Suppressor macrophage (primary cell): Measurements from ENCODE around the gene NUCB2.

Source experiments
- DNase-seq, 4 experiments: peaks; one replicate each; pipeline ENCODE4 v3.0.0-alpha.2; 2020 to 2022

NUCB2 gene

GRCh38 chr11:17268902-17269301 is 7.6 kb upstream of the NUCB2 start:
- peak in 3 of 4 experiments; percentile 17 to 37 (median 32) for DNase-seq

- no peak for DNase-seq
Observed at GRCh38 chr11:17272801-17273200, 3.7 kb upstream of the NUCB2 start.

- DNase-seq = no peak
Observed at GRCh38 chr11:17273211-17273610, 3.3 kb upstream of the NUCB2 start.

GRCh38 chr11:17273668-17274282 is 2.8 kb upstream of the NUCB2 start:
- DNase-seq = peak in 3 of 4 experiments; percentile 30 to 45 (median 38)

DNA sequence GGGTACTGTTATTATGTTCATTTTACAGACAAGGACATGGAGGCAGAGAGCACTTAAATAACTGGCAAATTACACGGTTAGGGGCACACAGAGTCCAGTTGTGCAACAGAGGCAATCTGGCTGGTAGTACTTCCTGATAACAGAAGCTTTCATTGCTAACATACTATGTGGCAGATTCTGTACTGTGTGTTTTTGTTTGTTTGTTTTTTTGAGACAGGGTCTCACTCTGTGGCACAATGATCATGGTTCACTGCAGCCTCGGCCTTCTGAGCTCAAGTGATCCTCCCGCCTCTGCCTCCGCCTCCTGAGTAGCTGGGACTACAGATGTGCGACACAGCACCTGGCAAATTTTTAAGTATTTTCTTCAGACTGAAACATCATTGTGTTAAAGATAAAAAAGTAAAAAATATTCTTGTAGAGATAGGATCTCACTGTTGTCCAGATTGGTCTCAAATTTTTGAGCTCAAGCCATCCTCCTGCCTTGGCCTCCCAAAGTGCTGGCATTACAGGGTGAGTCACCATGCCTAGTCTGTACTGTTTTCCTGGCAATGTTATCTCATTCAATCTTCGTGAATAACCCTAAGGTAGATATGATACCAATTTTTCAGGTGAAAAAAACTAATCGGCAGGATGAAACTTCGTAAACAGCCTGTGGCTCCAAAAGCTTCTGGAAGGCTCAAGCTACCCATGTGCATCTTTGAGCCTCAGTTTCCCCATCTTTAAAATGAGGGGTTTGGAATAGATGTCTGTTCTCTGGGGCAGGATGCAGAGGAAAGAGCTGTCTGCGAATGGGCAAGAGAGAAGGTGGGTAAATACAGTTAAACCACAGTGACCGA is 921 bp upstream of the NUCB2 start:
- peak in 3 of 4 experiments; percentile 40 to 47 (median 41) for DNase-seq

DNA sequence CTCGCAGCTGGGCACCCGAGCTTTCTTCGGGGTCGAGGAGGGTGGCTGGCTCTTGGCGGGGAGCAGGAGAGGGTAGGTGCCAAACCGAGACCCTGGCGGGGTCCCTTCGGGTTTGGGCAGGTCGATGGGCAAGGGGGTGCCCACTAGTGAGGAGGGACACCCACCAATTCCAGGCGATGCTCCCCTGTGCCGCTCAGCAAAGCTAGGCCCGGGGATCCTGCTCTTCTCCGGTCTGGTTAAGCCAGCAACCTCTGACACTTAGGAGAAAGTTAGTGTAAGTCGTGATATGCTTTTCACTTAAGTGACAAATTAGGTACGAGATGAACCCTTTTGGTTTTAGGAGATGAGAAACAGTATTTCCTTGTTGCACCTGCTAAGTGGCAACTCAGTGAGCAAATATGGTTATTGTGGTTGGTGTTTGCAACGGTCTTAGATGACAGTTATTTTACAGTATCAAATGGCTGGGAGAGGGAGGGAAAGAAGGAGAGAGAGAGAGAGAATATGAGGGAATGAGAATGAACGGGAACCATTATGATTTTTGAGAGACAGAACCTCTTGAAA is 565 bp downstream of the NUCB2 start:
- peak; percentile 7 to 39 (median 29) for DNase-seq

- no peak for DNase-seq
Observed at GRCh38 chr11:17280494-17281127, 4.1 kb downstream of the NUCB2 start.

- no peak for DNase-seq
Observed at GRCh38 chr11:17286332-17286731, 9.8 kb downstream of the NUCB2 start.

DNA sequence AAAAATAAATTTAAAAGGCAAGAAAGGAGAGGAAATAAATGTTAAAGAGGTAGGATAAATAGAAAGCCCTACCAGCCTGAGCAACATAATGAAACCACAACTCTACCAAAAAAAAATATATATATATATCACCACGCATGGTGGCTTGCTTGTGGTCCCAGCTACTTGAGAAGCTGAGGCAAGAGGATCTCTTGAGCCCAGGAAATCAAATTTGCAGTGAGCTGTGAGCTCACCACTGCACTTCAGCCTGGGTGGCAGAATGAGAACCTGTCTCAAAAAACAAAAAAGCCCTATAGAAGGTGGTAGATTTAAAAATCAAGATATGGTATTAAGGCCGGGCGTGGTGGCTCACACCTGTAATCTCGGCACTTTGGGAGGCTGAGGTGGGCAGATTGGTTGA is 10.5 kb downstream of the NUCB2 start:
- DNase-seq = no peak

- DNase-seq = no peak
Observed at GRCh38 chr11:17291710-17292109, 15.2 kb downstream of the NUCB2 start.

- peak in 2 of 4 experiments; percentile 4 to 24 for DNase-seq
Observed at GRCh38 chr11:17293311-17293710, 16.8 kb downstream of the NUCB2 start.

GRCh38 chr11:17294033-17294432 is 17.5 kb downstream of the NUCB2 start:
- no peak for DNase-seq

GRCh38 chr11:17296852-17297559 is 20.5 kb downstream of the NUCB2 start:
- no peak for DNase-seq

DNA sequence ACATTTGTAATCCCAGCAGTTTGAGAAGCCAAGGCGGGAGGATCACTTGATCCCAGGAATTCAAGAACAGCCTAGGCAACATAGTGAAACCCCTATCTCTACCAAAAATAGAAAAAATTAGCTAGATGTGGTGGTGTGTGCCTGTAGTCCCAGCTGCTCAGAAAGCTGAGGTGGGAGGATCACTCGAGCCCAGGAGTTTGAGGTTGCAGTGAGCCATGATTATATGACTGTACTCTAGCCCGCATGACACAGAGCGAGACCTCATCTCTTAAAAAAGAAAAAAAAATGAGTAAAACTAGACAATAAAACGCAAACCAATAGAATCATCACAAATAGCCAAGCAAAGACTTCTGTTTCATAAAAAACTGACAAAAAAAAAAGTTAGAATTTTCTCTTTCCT is 21.8 kb downstream of the NUCB2 start:
- DNase-seq = no peak

GRCh38 chr11:17300372-17300771 is 23.8 kb downstream of the NUCB2 start:
- no peak for DNase-seq

GRCh38 chr11:17313349-17314231 is 37.1 kb downstream of the NUCB2 start:
- DNase-seq = no peak

- no peak for DNase-seq
Observed at GRCh38 chr11:17314232-17314547, 37.7 kb downstream of the NUCB2 start.

DNA sequence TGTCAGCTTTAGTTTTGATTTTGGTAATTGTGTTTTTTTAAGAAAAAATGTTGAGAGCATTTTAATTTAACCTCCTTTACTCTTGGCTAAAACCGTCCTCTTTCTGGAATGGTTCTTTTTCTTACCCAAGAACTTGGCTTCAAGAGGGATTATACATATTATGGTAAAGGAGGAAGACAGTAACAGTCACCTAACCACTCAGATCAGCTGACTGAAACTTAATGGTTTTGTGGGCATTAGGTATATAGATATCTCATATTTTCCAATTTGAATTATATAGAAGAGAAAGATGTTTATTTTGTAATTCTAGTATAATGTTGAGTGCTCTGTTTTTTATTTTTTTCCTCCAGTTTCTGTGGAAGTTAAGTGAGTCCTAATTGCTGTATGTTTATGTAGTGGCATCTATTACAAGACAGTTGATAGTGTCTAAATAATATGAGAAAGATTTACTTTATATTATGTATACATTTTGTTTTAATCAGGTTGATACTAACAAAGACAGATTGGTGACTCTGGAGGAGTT is 38.4 kb downstream of the NUCB2 start:
- DNase-seq = no peak

GRCh38 chr11:17328871-17329494 is 52.4 kb downstream of the NUCB2 start:
- DNase-seq = no peak

DNA sequence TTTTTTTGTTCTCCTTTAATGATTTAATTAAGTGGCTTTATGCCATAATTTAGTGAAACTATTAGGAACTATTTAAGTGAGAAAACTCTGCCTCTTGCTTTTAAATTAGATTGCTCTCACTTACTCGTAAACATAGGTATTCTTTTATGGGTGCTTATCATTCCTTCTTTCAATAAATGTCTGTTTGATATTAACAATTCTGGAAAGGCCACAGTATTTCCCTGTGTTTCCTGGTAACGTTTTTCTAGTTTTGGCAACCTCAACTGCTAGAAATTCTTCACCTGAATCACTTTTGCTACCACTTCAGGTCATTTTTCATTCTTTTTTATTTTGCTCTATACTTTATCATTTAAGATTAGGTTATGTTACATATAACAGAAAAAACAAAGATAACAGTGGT is 55.1 kb downstream of the NUCB2 start:
- no peak for DNase-seq
